Vagina (tissue), 2 donors: ENCODE results near the gene USH1C.

ENCODE experiments used
- CTCF ChIP-seq, 3 experiments: fragments of 450-650 bp in 2 of 3; fragments of 200-600 bp in 1 of 3; sonication (generic) in 1 of 3; IDR thresholded peaks; one replicate each; pipeline ENCODE4 v1.5.1; 2017 to 2019; ENCODE audit warnings: antibody characterized with exemption in 3 of 3, mild to moderate bottlenecking in 2 of 3, moderate library complexity in 2 of 3
- POLR2A ChIP-seq, 2 donors: fragments of 450-650 bp; IDR thresholded peaks; one replicate each; pipeline ENCODE4 v1.6.1; 2017; ENCODE audit warnings: antibody characterized with exemption in 2 of 2, mild to moderate bottlenecking in 2 of 2, moderate library complexity in 2 of 2

- no peak for TF ChIP-seq POLR2A (IDR thresholded peaks at IDR 0.05)
- no peak for TF ChIP-seq CTCF (IDR thresholded peaks at IDR 0.05)
Measured at GRCh38 chr11:17563961-17564686, 19.9 kb upstream of the USH1C start.
